ENCODE measurements around the gene OPRM1. TPM values are rescaled to one million over a fixed set of nuclear protein-coding genes. Genes with fewer than 3 reads are reported as not detected.

OPRM1 gene
- total RNA-seq, 5 donors from 2014 or later (not counting 1 experiment from before 2014, with no cell fraction given) = not detected

DNA sequence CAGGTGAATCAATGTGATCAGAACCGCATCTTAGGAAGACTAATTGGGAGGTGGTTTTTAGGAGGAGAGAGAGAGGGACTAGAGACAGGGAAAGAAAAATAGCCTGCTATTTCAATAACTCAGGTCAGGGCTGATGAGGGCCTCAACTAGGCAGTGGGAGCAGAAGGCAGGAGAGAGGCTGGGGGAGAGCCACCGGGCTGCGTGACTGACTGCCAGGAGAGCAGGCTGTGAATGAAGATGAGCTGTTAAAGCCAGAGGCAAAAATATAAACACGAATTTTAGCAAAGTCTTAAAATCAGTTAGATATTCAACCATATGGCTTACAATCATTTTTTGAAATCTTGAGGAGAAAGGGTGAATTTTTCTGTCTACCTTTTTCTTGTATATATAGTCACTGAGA, 168.0 kb downstream of the OPRM1 start:
- no peaks in the 10 kb centered on the region for H3K4me1 ChIP-seq (ENCODE audit: control insufficient read depth in 1 of 2, extremely low read depth in 1 of 2, insufficient read depth in 2 of 2, low read length in 2 of 2)
- no peak for ATAC-seq (replicated peaks in 1 of 4)
- Mint-ChIP-seq H3K27ac (peak overlapping the region; percentile 31 to 45), H3K27me3 (no peaks in the 10 kb centered on the region), H3K9me3 (no peaks in the 10 kb centered on the region), H3K4me1 (peaks cover 35 to 62% (median 47%) of the 10 kb centered on the region in 3 donors), H3K4me3 (no peak overlapping the region), H3K36me3 (peaks cover 75% of the 10 kb centered on the region)
- no peak overlapping the region for H3K4me3 ChIP-seq (ENCODE audit: control insufficient read depth in 1 of 2, extremely low read depth in 1 of 2, low read length in 1 of 2)
- ChIA-PET POLR2A (no interaction called here), CTCF (interaction anchor here in 1 of 2 donors (1.0 kb wide), 1 partner anchor 12 kb away, joined by 3 read pairs; no protein-coding TSS in a partner anchor)
- 50% methylated on average over 1 of the region's 4 CpGs for WGBS (ENCODE audit: insufficient coverage)
- peaks cover 20 to 82% of the 10 kb centered on the region in 2 donors for H3K36me3 ChIP-seq (ENCODE audit: control insufficient read depth in 2 of 2, extremely low read depth in 1 of 2, insufficient read depth in 1 of 2, low read length in 1 of 2)
- no peaks in the 10 kb centered on the region for H3K27me3 ChIP-seq (replicated peaks in 1 of 2; ENCODE audit: control insufficient read depth in 2 of 2, extremely low read depth in 1 of 2, insufficient read depth in 2 of 2, low read length in 1 of 2)
- no peaks in the 10 kb centered on the region for H3K9me3 ChIP-seq
- H3K27ac ChIP-seq (ENCODE audit: low read length) = no peak overlapping the region
- no peak for DNase-seq

DNA sequence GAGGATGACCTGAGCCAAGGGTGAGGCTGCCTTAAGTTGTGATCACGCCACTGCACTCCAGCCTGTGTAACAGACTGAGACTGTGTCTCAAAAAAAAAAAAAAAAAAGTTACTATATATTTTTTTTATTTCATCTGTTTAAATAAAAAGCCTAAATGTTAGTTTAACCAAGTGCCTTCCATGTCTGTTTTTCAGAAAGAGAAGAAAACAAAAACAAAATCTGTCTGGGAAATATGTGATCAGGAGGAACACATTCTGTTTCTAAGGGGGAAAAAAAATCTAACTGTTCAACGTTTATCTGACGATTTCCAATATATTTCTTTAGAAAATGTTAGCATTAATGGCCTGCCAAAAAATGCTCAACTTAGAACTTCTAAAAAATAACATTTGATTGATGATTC, 170.5 kb downstream of the OPRM1 start:
- WGBS (ENCODE audit: insufficient coverage) = no CpG with 5 or more reads among the region's 3 CpGs
- H3K4me3 ChIP-seq (ENCODE audit: control insufficient read depth in 1 of 2, extremely low read depth in 1 of 2, low read length in 1 of 2) = no peak overlapping the region
- no peaks in the 10 kb centered on the region for H3K4me1 ChIP-seq (ENCODE audit: control insufficient read depth in 1 of 2, extremely low read depth in 1 of 2, insufficient read depth in 2 of 2, low read length in 2 of 2)
- no peak overlapping the region for H3K27ac ChIP-seq (ENCODE audit: low read length)
- CTCF ChIA-PET = interaction anchor here in 1 of 2 donors (0.9 to 1.6 kb wide), 2 partner anchors 67 to 466 kb away, joined by 3 read pairs; no protein-coding TSS in a partner anchor
- Mint-ChIP-seq H3K4me3 (no peak overlapping the region), H3K27me3 (no peaks in the 10 kb centered on the region), H3K9me3 (no peaks in the 10 kb centered on the region), H3K27ac (no peak overlapping the region), H3K36me3 (peaks cover 75% of the 10 kb centered on the region), H3K4me1 (peaks cover 26 to 57% (median 35%) of the 10 kb centered on the region in 3 donors)
- POLR2A ChIA-PET = no interaction called here
- no peak for ATAC-seq (replicated peaks in 1 of 4)
- H3K36me3 ChIP-seq (ENCODE audit: control insufficient read depth in 2 of 2, extremely low read depth in 1 of 2, insufficient read depth in 1 of 2, low read length in 1 of 2) = peaks cover 19 to 88% of the 10 kb centered on the region in 2 donors
- H3K27me3 ChIP-seq (replicated peaks in 1 of 2; ENCODE audit: control insufficient read depth in 2 of 2, extremely low read depth in 1 of 2, insufficient read depth in 2 of 2, low read length in 1 of 2) = no peaks in the 10 kb centered on the region
- no peak for DNase-seq
- no peaks in the 10 kb centered on the region for H3K9me3 ChIP-seq

DNA sequence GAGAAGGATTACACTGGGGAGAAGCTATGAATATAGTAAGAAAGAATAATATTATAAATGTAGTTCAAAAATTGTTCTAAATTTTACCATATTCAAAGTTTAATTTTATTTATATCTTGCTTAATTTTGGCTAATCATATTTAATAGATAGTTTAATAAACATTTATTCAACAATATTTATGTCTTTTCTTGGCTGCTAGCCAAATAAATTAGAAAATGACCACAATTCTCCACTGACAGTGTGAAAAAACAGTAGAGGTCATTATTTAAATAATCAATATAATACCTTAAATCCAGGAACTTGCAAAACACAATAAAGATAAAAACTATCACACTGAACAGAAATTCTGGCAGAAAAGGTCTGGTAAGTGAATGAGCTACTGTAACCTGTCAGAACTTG, 171.6 kb downstream of the OPRM1 start:
- DNase-seq (no peak), ATAC-seq (replicated peaks in 1 of 4) (no peak)
- ChIA-PET POLR2A (interaction anchor here (0.6 to 0.7 kb wide), 3 partner anchors 8 to 41 kb away, joined by 3 to 6 read pairs (median 3); no protein-coding TSS in a partner anchor), CTCF (interaction anchor here (0.6 to 1.1 kb wide), 5 partner anchors 31 to 68 kb away, joined by 3 to 7 read pairs (median 4); no protein-coding TSS in a partner anchor)
- peaks cover 21 to 50% (median 30%) of the 10 kb centered on the region in 3 donors for H3K4me1 Mint-ChIP-seq
- H3K27ac ChIP-seq (ENCODE audit: low read length) = no peak overlapping the region
- peak overlapping the region in 1 of 2 donors; percentile 65 for H3K27ac Mint-ChIP-seq
- H3K27me3 ChIP-seq (replicated peaks in 1 of 2; ENCODE audit: control insufficient read depth in 2 of 2, extremely low read depth in 1 of 2, insufficient read depth in 2 of 2, low read length in 1 of 2) = no peaks in the 10 kb centered on the region
- H3K27me3 Mint-ChIP-seq = no peaks in the 10 kb centered on the region
- H3K36me3 ChIP-seq (ENCODE audit: control insufficient read depth in 2 of 2, extremely low read depth in 1 of 2, insufficient read depth in 1 of 2, low read length in 1 of 2) = peaks cover 14 to 87% of the 10 kb centered on the region in 2 donors
- peaks cover 74% of the 10 kb centered on the region for H3K36me3 Mint-ChIP-seq
- H3K4me3 ChIP-seq (ENCODE audit: control insufficient read depth in 1 of 2, extremely low read depth in 1 of 2, low read length in 1 of 2) = no peak overlapping the region
- no peak overlapping the region for H3K4me3 Mint-ChIP-seq
- no peaks in the 10 kb centered on the region for H3K4me1 ChIP-seq (ENCODE audit: control insufficient read depth in 1 of 2, extremely low read depth in 1 of 2, insufficient read depth in 2 of 2, low read length in 2 of 2)
- no peaks in the 10 kb centered on the region for H3K9me3 Mint-ChIP-seq
- H3K9me3 ChIP-seq = no peaks in the 10 kb centered on the region

DNA sequence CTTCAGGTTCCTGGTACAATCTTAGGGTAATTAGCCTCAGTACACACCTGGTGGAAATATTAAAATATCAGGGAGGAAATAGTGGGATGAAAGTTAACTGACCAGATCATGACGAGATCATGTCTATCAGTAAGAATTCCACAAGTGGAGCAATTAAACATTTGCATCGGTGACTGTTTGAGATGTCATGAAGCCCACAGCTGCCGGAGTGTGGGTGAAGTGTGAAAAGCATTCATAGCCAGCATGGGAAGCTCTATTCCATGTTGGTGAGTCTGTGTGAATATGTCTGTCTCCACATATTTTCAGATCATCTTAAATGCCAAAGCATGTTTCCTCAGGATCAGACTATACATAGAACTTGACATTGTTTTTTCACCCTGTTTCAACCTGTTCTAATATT, 174.7 kb downstream of the OPRM1 start:
- ChIA-PET POLR2A (no interaction called here), CTCF (interaction anchor here in 1 of 2 donors (0.9 kb wide), 1 partner anchor 64 kb away, joined by 4 read pairs; no protein-coding TSS in a partner anchor)
- Histone ChIP-seq H3K36me3 (ENCODE audit: control insufficient read depth in 2 of 2, extremely low read depth in 1 of 2, insufficient read depth in 1 of 2, low read length in 1 of 2) (peaks cover 3 to 75% of the 10 kb centered on the region in 2 donors), H3K9me3 (no peaks in the 10 kb centered on the region), H3K27ac (ENCODE audit: low read length) (no peak overlapping the region), H3K4me3 (ENCODE audit: control insufficient read depth in 1 of 2, extremely low read depth in 1 of 2, low read length in 1 of 2) (no peak overlapping the region), H3K27me3 (replicated peaks in 1 of 2; ENCODE audit: control insufficient read depth in 2 of 2, extremely low read depth in 1 of 2, insufficient read depth in 2 of 2, low read length in 1 of 2) (no peaks in the 10 kb centered on the region), H3K4me1 (ENCODE audit: control insufficient read depth in 1 of 2, extremely low read depth in 1 of 2, insufficient read depth in 2 of 2, low read length in 2 of 2) (peaks cover 0 to 16% of the 10 kb centered on the region in 2 experiments)
- Mint-ChIP-seq H3K27ac (no peak overlapping the region), H3K4me1 (peaks cover 30 to 36% (median 34%) of the 10 kb centered on the region in 3 donors), H3K4me3 (no peak overlapping the region), H3K36me3 (peaks cover 64% of the 10 kb centered on the region), H3K27me3 (no peaks in the 10 kb centered on the region), H3K9me3 (no peaks in the 10 kb centered on the region)
- DNase-seq (no peak), ATAC-seq (replicated peaks in 1 of 4) (no peak)
- 83% methylated on average over 2 of the region's 3 CpGs for WGBS (ENCODE audit: insufficient coverage)

DNA sequence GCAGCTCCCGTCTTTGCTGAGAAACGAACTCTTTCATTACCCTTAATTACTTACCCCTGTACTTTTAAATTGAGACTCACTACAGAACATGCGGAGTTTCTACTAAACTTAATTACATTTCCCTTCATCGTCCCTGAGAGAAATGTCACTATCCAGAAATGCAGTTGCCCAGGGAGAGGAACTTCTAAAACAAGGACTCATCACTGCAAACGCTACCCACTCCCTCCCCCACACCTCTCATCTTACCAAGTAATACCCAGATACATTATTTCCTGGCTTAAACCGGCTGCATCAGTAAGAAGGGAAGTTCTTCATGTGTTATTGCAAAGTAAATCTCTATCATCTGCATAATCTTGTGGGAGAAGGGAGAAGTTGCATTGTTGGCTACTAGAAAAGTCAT, 179.3 kb downstream of the OPRM1 start:
- peaks cover 24 to 44% of the 10 kb centered on the region in 2 experiments for H3K4me1 ChIP-seq (ENCODE audit: control insufficient read depth in 1 of 2, extremely low read depth in 1 of 2, insufficient read depth in 2 of 2, low read length in 2 of 2)
- no peaks in the 10 kb centered on the region for H3K9me3 ChIP-seq
- POLR2A ChIA-PET = no interaction called here
- DNase-seq = peak in 1 of 35 experiments; percentile 23
- H3K9me3 Mint-ChIP-seq = no peaks in the 10 kb centered on the region
- no peak overlapping the region for H3K4me3 ChIP-seq (ENCODE audit: control insufficient read depth in 1 of 2, extremely low read depth in 1 of 2, low read length in 1 of 2)
- no peaks in the 10 kb centered on the region for H3K27me3 ChIP-seq (replicated peaks in 1 of 2; ENCODE audit: control insufficient read depth in 2 of 2, extremely low read depth in 1 of 2, insufficient read depth in 2 of 2, low read length in 1 of 2)
- 52% methylated on average over 3 of the region's 6 CpGs for WGBS (ENCODE audit: insufficient coverage)
- peaks cover 43 to 64% (median 60%) of the 10 kb centered on the region in 3 donors for H3K4me1 Mint-ChIP-seq
- H3K36me3 ChIP-seq (ENCODE audit: control insufficient read depth in 2 of 2, extremely low read depth in 1 of 2, insufficient read depth in 1 of 2, low read length in 1 of 2) = peaks cover 3 to 70% of the 10 kb centered on the region in 2 donors
- peaks cover 59% of the 10 kb centered on the region for H3K36me3 Mint-ChIP-seq
- H3K4me3 Mint-ChIP-seq = peak overlapping the region in 2 of 3 donors; percentile 25 to 76
- no peak overlapping the region for H3K27ac ChIP-seq (ENCODE audit: low read length)
- no peaks in the 10 kb centered on the region for H3K27me3 Mint-ChIP-seq
- CTCF ChIA-PET = interaction anchor here (0.6 to 1.0 kb wide), 2 partner anchors 10 to 60 kb away, joined by 3 to 4 read pairs; no protein-coding TSS in a partner anchor
- ATAC-seq (replicated peaks in 1 of 4) = peak in 2 of 4 experiments; percentile 43 to 62
- peak overlapping the region; percentile 87 to 91 for H3K27ac Mint-ChIP-seq

DNA sequence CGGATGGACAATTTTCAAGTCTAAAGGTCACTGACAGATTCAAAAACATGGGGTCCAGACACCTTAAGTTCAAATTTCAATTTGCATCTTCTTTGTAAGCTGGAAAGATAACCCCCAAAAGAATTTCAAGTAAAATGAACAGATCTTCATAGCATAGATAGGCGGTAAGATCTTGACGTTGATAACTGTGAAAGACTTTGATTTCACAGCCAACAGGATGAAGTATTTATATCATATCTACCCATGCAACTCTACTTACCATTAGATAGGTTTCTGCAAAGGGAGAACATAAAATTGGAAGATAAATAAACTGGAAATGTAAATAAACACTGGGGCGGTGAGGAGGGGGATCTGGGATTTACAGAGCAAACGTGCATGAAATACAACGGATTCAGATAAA, 179.7 kb downstream of the OPRM1 start:
- POLR2A ChIA-PET = interaction anchor here in 1 of 2 donors (1.9 kb wide), 1 partner anchor 15 kb away, joined by 5 read pairs; no protein-coding TSS in a partner anchor
- no peak overlapping the region for H3K27ac ChIP-seq (ENCODE audit: low read length)
- peaks cover 56% of the 10 kb centered on the region for H3K36me3 Mint-ChIP-seq
- H3K27me3 Mint-ChIP-seq = no peaks in the 10 kb centered on the region
- H3K4me3 ChIP-seq (ENCODE audit: control insufficient read depth in 1 of 2, extremely low read depth in 1 of 2, low read length in 1 of 2) = no peak overlapping the region
- CTCF ChIA-PET = interaction anchor here in 1 of 2 donors (0.6 to 1.9 kb wide), 2 partner anchors 59 to 60 kb away, joined by 3 to 8 read pairs; no protein-coding TSS in a partner anchor
- ATAC-seq (replicated peaks in 1 of 4) (peak; percentile 62 to 82 (median 70)), DNase-seq (peak in 1 of 35 experiments; percentile 31)
- H3K4me1 ChIP-seq (ENCODE audit: control insufficient read depth in 1 of 2, extremely low read depth in 1 of 2, insufficient read depth in 2 of 2, low read length in 2 of 2) = peaks cover 27 to 44% of the 10 kb centered on the region in 2 experiments
- 100% methylated on average over 1 of the region's 6 CpGs for WGBS (ENCODE audit: insufficient coverage)
- H3K27ac Mint-ChIP-seq = peak overlapping the region; percentile 87 to 91
- no peaks in the 10 kb centered on the region for H3K27me3 ChIP-seq (replicated peaks in 1 of 2; ENCODE audit: control insufficient read depth in 2 of 2, extremely low read depth in 1 of 2, insufficient read depth in 2 of 2, low read length in 1 of 2)
- H3K4me1 Mint-ChIP-seq = peaks cover 48 to 69% (median 65%) of the 10 kb centered on the region in 3 donors
- H3K4me3 Mint-ChIP-seq = peak overlapping the region; percentile 19 to 76 (median 22)
- peaks cover 0 to 70% of the 10 kb centered on the region in 2 donors for H3K36me3 ChIP-seq (ENCODE audit: control insufficient read depth in 2 of 2, extremely low read depth in 1 of 2, insufficient read depth in 1 of 2, low read length in 1 of 2)
- no peaks in the 10 kb centered on the region for H3K9me3 ChIP-seq
- H3K9me3 Mint-ChIP-seq = no peaks in the 10 kb centered on the region
